A673 (cell line): ENCODE data around the gene MMP24OS. TPM values are rescaled to one million over a fixed set of nuclear protein-coding genes. Genes with fewer than 3 reads are reported as not detected.

Source experiments
- BruUV-seq: library from RNA; stranded (reverse); fragments of 400-500 nt; replicated peaks from 2 replicates; lab custom pipeline; 2021; lab: Mats Ljungman, UMichigan
- CTCF ChIA-PET: fragments of 300-600 bp; sonication (Branson Sonifier 250); formaldehyde crosslinking; loops from one replicate; lab custom pipeline; 2022; ENCODE audit warnings: antibody characterized with exemption; lab: Charles Lee
- POLR2A ChIA-PET: fragments of 300-600 bp; sonication (Branson Sonifier 250); formaldehyde crosslinking; loops from one replicate; lab custom pipeline; 2022; ENCODE audit warnings: antibody characterized with exemption; ENCODE audit not compliant: low non-redundant PET; lab: Charles Lee
- DNase-seq: peaks from one replicate; pipeline ENCODE4 v3.0.0-alpha.2; 2015; ENCODE audit warnings: low spot score
- H3K27ac ChIP-seq: fragments of 200-600 bp; sonication (generic); 2 replicates; pipeline ENCODE4 v1.5.1; 2016; ENCODE audit warnings: mixed run types, low read depth, mild to moderate bottlenecking, mixed read lengths, antibody characterized with exemption, low read length; ENCODE audit not compliant: poor library complexity, severe bottlenecking
- H3K27me3 ChIP-seq: fragments of 200-600 bp; sonication (generic); replicated peaks from 2 replicates; pipeline ENCODE4 v1.6.1; 2017; ENCODE audit warnings: mixed run types, low read depth, mild to moderate bottlenecking, mixed read lengths, antibody characterized with exemption, low read length; ENCODE audit not compliant: insufficient read depth, poor library complexity
- H3K36me3 ChIP-seq: fragments of 200-600 bp; sonication (generic); 2 replicates; pipeline ENCODE4 v1.6.1; 2016; ENCODE audit warnings: mixed run types, mild to moderate bottlenecking, mixed read lengths, antibody characterized with exemption, low read length; ENCODE audit not compliant: insufficient read depth, poor library complexity, severe bottlenecking
- H3K4me1 ChIP-seq: fragments of 200-600 bp; sonication (generic); 2 replicates; pipeline ENCODE4 v1.6.1; 2017; ENCODE audit warnings: mixed run types, mild to moderate bottlenecking, mixed read lengths, antibody characterized with exemption, low read length; ENCODE audit not compliant: insufficient read depth, poor library complexity, severe bottlenecking
- H3K4me3 ChIP-seq: fragments of 200-600 bp; sonication (generic); 2 replicates; pipeline ENCODE4 v1.5.1; 2016; ENCODE audit warnings: low read depth, mixed run types, mild to moderate bottlenecking, mixed read lengths, low read length; ENCODE audit not compliant: poor library complexity, severe bottlenecking
- H3K9me3 ChIP-seq: fragments of 200-600 bp; sonication (generic); 2 replicates; pipeline ENCODE4 v1.6.1; 2016; ENCODE audit warnings: mixed run types, low read depth, mild to moderate bottlenecking, mixed read lengths, antibody characterized with exemption, low read length; ENCODE audit not compliant: poor library complexity, severe bottlenecking
- CTCF ChIP-seq: fragments of 300-800, 200-600 bp; sonication (generic); conservative IDR thresholded peaks from 2 replicates; pipeline ENCODE4 v1.5.1; 2017; ENCODE audit warnings: low read depth, mild to moderate bottlenecking, antibody characterized with exemption, low read length, moderate library complexity, mixed read lengths
- EZH2 ChIP-seq: fragments of 200-600 bp; sonication (generic); IDR thresholded peaks from 2 replicates; pipeline ENCODE4 v1.6.1; 2017; ENCODE audit warnings: borderline replicate concordance, low read depth, mild to moderate bottlenecking, mixed read lengths, antibody characterized with exemption, low read length; ENCODE audit not compliant: poor library complexity, severe bottlenecking
- intact Hi-C: fragments of 100-400 bp; cut with micrococcal nuclease; formaldehyde crosslinking; loops from one replicate; pipeline ENCODE4 v1.10.0; 2022; ENCODE audit not compliant: unreplicated experiment
- total RNA-seq: library from RNA; stranded (reverse); gene quantifications from 2 replicates; pipeline ENCODE4 v1.2.3, GENCODE V29; 2021

MMP24OS gene
- total RNA-seq, 1 experiment from 2014 or later, result 26.2 TPM

GRCh38 chr20:35243317-35243716 is 34.6 kb downstream of the MMP24OS start:
- no peaks in the 10 kb centered on the region for H3K36me3 ChIP-seq
- no peaks in the 10 kb centered on the region for H3K27me3 ChIP-seq
- BruUV-seq, result no TSS peak
- TF ChIP-seq CTCF (no peak), EZH2 (no peak)
- no peak overlapping the region for H3K27ac ChIP-seq
- H3K4me1 ChIP-seq, result no peaks in the 10 kb centered on the region
- ChIA-PET CTCF (no interaction called here), POLR2A (no interaction called here)
- no peak for DNase-seq
- H3K9me3 ChIP-seq, result no peaks in the 10 kb centered on the region
- H3K4me3 ChIP-seq, result no peak overlapping the region
- intact Hi-C loops, result no loop called here

- no peaks in the 10 kb centered on the region for H3K4me1 ChIP-seq
- no peak for DNase-seq
- ChIA-PET CTCF (no interaction called here), POLR2A (no interaction called here)
- no peak overlapping the region for H3K27ac ChIP-seq
- H3K4me3 ChIP-seq, result no peak overlapping the region
- intact Hi-C loops, result no loop called here
- no peaks in the 10 kb centered on the region for H3K9me3 ChIP-seq
- TF ChIP-seq EZH2, result no peak
- TF ChIP-seq CTCF, result no peak
- no TSS peak for BruUV-seq
- no peaks in the 10 kb centered on the region for H3K36me3 ChIP-seq
- no peaks in the 10 kb centered on the region for H3K27me3 ChIP-seq
Observed at GRCh38 chr20:35240811-35241293, 37.1 kb downstream of the MMP24OS start.

- Histone ChIP-seq H3K9me3 (no peaks in the 10 kb centered on the region), H3K4me3 (no peak overlapping the region), H3K4me1 (no peaks in the 10 kb centered on the region), H3K36me3 (no peaks in the 10 kb centered on the region), H3K27me3 (no peaks in the 10 kb centered on the region), H3K27ac (no peak overlapping the region)
- ChIA-PET POLR2A (no interaction called here), CTCF (no interaction called here)
- intact Hi-C loops, result no loop called here
- BruUV-seq, result no TSS peak
- TF ChIP-seq CTCF (no peak), EZH2 (no peak)
- no peak for DNase-seq
Observed at GRCh38 chr20:35240083-35240810, 37.7 kb downstream of the MMP24OS start.
